ENCODE data around the gene KCTD20.

DNA sequence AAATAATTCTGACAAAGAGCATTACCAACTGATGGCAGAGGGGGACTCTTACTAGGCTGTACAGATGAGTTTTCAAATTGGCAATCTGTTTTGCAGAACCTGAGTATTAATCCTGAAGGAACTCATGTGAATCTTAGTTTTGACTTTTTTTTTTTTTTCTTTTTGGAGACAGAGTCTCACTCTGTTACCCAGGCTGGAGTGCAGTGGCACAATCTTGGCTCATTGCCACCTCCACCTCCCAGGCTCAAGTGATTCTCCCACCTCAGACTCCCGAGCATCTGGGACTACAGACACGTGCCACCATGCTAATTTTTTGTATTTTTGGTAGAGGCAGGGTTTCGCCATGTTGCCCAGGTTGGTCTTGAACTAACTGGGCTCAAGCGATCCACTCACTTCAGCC, 49.3 kb downstream of the KCTD20 start:
- TF ChIP-seq, protein P1, sequence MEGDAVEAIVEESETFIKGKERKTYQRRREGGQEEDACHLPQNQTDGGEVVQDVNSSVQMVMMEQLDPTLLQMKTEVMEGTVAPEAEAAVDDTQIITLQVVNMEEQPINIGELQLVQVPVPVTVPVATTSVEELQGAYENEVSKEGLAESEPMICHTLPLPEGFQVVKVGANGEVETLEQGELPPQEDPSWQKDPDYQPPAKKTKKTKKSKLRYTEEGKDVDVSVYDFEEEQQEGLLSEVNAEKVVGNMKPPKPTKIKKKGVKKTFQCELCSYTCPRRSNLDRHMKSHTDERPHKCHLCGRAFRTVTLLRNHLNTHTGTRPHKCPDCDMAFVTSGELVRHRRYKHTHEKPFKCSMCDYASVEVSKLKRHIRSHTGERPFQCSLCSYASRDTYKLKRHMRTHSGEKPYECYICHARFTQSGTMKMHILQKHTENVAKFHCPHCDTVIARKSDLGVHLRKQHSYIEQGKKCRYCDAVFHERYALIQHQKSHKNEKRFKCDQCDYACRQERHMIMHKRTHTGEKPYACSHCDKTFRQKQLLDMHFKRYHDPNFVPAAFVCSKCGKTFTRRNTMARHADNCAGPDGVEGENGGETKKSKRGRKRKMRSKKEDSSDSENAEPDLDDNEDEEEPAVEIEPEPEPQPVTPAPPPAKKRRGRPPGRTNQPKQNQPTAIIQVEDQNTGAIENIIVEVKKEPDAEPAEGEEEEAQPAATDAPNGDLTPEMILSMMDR (IDR thresholded peaks at IDR 0.05) = no peak
- no peak for TF ChIP-seq POLR2A (IDR thresholded peaks at IDR 0.05)
